Activated CD4-positive, alpha-beta T cell treated with anti-CD3 and anti-CD28 coated beads, Interleukin-2, amount 10 ng/mL, durations not matched to agents 24 days and 14 days (primary cell): ENCODE data around the gene MRPS27. TPM values are rescaled to one million over a fixed set of nuclear protein-coding genes. Genes with fewer than 3 reads are reported as not detected.

Experiments used
- DNase-seq: peaks from one replicate; pipeline ENCODE4 v3.0.0; 2022
- H3K27ac Mint-ChIP-seq: one replicate; pipeline ENCODE4 v1.8.0; 2022; ENCODE audit warnings: mild to moderate bottlenecking, mixed read lengths
- H3K27me3 Mint-ChIP-seq: one replicate; pipeline ENCODE4 v1.8.0; 2022; ENCODE audit warnings: mixed read lengths
- H3K36me3 Mint-ChIP-seq: one replicate; pipeline ENCODE4 v1.8.0; 2022; ENCODE audit warnings: low read depth, mild to moderate bottlenecking, mixed read lengths
- H3K4me1 Mint-ChIP-seq: one replicate; pipeline ENCODE4 v1.8.0; 2021; ENCODE audit warnings: mixed read lengths
- H3K4me3 Mint-ChIP-seq: one replicate; pipeline ENCODE4 v1.8.0; 2022; ENCODE audit warnings: mild to moderate bottlenecking, moderate library complexity, mixed read lengths
- H3K9me3 Mint-ChIP-seq: one replicate; pipeline ENCODE4 v1.8.0; 2021; ENCODE audit warnings: mixed read lengths
- intact Hi-C: fragments of 100-400 bp; cut with micrococcal nuclease; formaldehyde crosslinking; loops from one replicate; pipeline ENCODE4 v1.15.1; 2023
- total RNA-seq: library from RNA; stranded (reverse); gene quantifications from 2 replicates; pipeline ENCODE4 v1.2.3, GENCODE V29; 2022

The MRPS27 gene
- total RNA-seq = 96.5 and 98.7 TPM in 2 replicates

DNA sequence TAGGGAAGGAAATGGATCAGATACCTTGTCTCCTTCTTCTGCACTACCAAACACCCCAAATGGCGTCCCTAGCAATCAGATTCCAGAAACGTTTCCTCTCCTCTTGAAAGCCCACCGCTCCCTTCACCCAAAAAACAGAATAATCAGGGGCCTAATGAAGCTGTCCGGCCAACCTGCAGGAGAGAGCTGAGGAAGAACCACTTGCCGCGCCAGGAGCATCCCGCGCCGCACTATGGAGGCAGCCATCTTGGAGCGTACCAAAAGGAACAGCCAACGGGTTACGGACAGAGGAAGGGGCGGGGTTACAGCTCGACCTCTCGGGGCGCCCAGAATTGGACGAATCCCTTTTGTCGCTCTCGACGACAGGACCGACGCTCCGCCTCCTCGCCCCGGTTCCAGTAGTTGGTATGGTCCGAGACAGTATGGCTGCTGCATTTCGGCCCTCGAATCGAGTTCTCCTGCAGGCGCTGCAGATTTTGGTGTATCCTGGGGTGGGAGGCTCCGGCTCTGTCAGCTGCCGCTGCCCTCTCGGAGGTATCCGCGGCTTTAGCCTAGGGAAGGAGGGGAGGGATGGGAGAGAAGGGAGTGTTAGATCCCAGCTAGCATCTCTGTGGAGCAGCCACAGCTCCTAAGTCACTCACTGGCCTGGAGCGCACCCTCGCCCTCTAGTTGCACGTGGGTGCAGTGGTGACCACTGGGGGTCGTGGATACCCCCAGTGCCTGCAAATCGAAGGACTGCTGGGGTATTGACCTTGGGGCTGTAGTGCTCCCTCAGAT, at the start of gene MRPS27, which contains the start of gene PTCD2:
Gene MRPS27 (minus strand): TSS at position 265 of the 777 bp plus-strand sequence. CDS start 19 bp downstream, at position 246.
Gene PTCD2 (plus strand): TSS at position 398 of the 777 bp plus-strand sequence. CDS start 10 bp downstream, at position 408.
- peaks cover 37% of the 10 kb centered on the region for H3K36me3 Mint-ChIP-seq
- no peaks in the 10 kb centered on the region for H3K9me3 Mint-ChIP-seq

DNA sequence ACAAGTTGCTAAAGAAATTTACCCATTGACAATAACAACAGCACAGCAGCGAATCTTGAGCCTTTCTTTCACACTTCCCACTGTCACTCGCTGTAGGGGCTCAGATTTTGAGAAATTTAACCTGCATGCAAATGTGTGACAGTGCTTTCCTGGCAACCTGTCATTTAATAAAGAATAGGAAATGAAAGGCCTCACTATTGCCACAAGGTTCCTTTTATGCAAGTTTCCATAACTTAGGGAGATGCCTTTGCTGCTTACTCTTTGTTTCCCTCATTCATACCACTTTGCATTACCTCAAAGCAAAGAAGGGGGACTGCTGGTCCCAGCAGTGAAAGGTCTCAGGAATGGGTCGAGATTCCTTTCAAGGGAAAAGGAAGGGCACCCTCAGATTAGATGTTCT, 49.7 kb upstream of the MRPS27 start:
- no peak for DNase-seq
- H3K4me3 Mint-ChIP-seq = no peak overlapping the region
- H3K9me3 Mint-ChIP-seq = no peaks in the 10 kb centered on the region
- intact Hi-C loops = no loop called here
- H3K36me3 Mint-ChIP-seq = no peaks in the 10 kb centered on the region
- no peaks in the 10 kb centered on the region for H3K27me3 Mint-ChIP-seq
- H3K27ac Mint-ChIP-seq = no peak overlapping the region
- peaks cover 3% of the 10 kb centered on the region for H3K4me1 Mint-ChIP-seq

More for the DNA sequence above, at the start of gene MRPS27, which contains the start of gene PTCD2:
- peak; percentile 98 for DNase-seq
- peak within 1 kb of the TSS; percentile 96 for H3K27ac Mint-ChIP-seq
- no peaks in the 10 kb centered on the region for H3K27me3 Mint-ChIP-seq
- H3K4me1 Mint-ChIP-seq = peaks cover 32% of the 10 kb centered on the region
- intact Hi-C loops = loop anchor here (1.0 kb wide), 1 partner anchor 12 kb away; no protein-coding TSS in a partner anchor
- peak within 1 kb of the TSS; percentile 100 for H3K4me3 Mint-ChIP-seq

- Mint-ChIP-seq H3K36me3 (no peaks in the 10 kb centered on the region), H3K4me3 (no peak overlapping the region), H3K27me3 (no peaks in the 10 kb centered on the region), H3K4me1 (peaks cover 3% of the 10 kb centered on the region), H3K9me3 (no peaks in the 10 kb centered on the region), H3K27ac (no peak overlapping the region)
- intact Hi-C loops = no loop called here
- DNase-seq = no peak
Measured at GRCh38 chr5:72369301-72369700, 49.3 kb upstream of the MRPS27 start.

DNA sequence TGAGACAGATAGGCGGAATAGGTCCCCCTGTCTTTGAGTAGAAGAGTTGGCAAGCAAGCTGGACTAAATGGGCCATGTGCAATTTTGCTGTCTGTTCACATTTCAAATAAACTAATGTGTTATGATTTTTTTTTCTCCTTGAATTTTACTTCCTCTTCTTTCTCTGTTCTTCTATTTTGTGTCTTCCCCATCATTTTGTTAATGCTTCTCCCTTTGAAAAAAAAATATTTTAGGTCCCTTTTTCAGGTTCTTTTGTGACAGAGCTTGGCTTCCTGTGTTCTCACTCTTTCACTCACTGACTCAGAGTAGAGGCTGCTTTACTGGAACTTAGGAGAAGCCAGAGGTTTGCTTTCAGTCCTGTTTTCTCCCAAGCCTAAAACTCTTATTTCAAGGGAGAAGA, 48.2 kb upstream of the MRPS27 start:
- no peak for DNase-seq
- peaks cover 3% of the 10 kb centered on the region for H3K4me1 Mint-ChIP-seq
- intact Hi-C loops = no loop called here
- no peak overlapping the region for H3K27ac Mint-ChIP-seq
- H3K36me3 Mint-ChIP-seq = peaks cover 2% of the 10 kb centered on the region
- no peaks in the 10 kb centered on the region for H3K27me3 Mint-ChIP-seq
- no peak overlapping the region for H3K4me3 Mint-ChIP-seq
- no peaks in the 10 kb centered on the region for H3K9me3 Mint-ChIP-seq

DNA sequence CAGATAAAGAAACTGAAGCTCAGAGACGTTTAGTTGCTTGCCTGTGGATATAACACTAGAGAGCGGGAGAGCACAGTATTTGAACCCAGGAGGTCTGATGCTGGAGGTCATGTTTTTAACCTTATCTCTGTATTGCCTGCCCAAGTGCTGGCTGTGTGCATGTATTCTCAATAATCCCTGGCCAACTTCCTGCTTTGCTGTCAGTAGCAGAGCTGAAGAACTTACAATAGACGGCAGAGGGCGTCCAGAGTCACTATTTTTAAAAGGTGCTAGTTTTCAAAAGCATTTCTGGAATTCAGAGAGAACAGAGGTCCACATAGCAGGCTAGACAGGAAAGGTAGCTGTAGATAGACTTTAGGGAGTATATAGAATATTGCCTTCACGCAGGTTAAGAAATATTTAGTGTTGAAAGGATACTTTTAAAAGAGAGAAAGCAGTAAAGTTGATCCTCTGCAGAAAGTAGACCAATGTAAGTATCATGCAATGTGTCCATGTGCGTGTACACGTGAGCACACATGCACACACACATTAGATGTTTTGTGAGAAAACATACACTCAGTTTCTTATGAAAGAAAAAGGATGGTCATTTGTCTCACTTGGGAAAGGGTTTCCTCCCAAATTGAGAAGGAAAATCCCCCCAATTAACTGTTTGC, 46.4 kb upstream of the MRPS27 start:
- Mint-ChIP-seq H3K4me1 (peaks cover 3% of the 10 kb centered on the region), H3K27ac (no peak overlapping the region), H3K36me3 (peaks cover 17% of the 10 kb centered on the region), H3K4me3 (no peak overlapping the region), H3K9me3 (no peaks in the 10 kb centered on the region), H3K27me3 (no peaks in the 10 kb centered on the region)
- DNase-seq = peak; percentile 79
- intact Hi-C loops = loop anchor here (1.0 kb wide), 2 partner anchors 158 to 453 kb away; no protein-coding TSS in a partner anchor

GRCh38 chr5:72364951-72365350, 44.9 kb upstream of the MRPS27 start:
- intact Hi-C loops = no loop called here
- no peak overlapping the region for H3K4me3 Mint-ChIP-seq
- H3K27ac Mint-ChIP-seq = no peak overlapping the region
- no peak for DNase-seq
- H3K4me1 Mint-ChIP-seq = peaks cover 3% of the 10 kb centered on the region
- H3K27me3 Mint-ChIP-seq = no peaks in the 10 kb centered on the region
- H3K9me3 Mint-ChIP-seq = no peaks in the 10 kb centered on the region
- H3K36me3 Mint-ChIP-seq = peaks cover 26% of the 10 kb centered on the region

DNA sequence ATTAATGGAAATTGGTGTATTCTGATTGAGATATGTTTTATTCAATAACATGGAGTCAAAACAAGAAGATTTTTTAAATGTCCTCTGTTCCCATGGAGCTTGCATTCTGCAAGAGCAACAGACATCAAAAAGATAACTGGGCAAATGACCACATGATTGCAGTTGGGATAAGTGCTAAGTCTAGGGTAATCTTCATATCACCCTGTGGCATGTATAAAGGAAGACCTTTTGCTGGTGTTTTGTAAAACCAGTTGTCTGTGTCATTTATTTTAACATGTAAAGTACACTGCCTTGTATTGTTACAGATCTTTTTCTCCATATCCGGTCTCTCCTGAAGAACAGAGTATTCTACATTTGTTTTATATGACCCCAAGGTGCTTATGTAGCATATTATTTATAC, 44.1 kb upstream of the MRPS27 start:
- no peak overlapping the region for H3K27ac Mint-ChIP-seq
- H3K4me3 Mint-ChIP-seq = no peak overlapping the region
- peaks cover 3% of the 10 kb centered on the region for H3K4me1 Mint-ChIP-seq
- no peak for DNase-seq
- H3K27me3 Mint-ChIP-seq = no peaks in the 10 kb centered on the region
- intact Hi-C loops = no loop called here
- H3K9me3 Mint-ChIP-seq = no peaks in the 10 kb centered on the region
- H3K36me3 Mint-ChIP-seq = peaks cover 32% of the 10 kb centered on the region

DNA sequence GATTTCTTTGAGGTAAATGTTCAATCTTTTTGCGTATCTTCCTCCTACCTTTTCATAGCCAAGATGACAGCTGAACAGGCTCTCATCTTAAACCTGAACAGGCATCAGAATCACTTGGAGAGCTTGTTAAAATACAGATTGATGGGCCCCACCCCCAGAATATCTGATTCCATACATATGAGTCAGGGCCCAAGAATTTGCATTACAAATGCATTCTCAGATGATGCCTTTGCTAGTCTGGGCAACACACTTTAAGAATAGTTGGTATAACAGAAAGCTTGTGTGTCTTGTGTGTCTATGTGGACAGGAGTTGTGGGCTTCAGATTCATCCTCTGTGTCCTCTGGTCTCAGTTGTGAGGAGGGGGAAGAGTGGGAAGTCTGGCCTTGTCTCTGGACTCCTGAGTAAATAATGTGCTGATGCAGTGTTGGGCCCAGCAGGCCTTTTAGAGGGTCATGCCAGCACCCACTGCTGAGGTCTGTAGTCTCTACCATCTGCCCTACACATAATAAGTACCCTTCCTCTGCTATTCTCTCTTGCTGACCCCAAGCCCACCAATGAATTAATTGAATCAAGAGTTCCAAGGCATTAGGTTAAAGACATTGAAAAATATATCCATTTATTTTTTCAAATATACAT, 43.2 kb upstream of the MRPS27 start:
- Mint-ChIP-seq H3K27ac (no peak overlapping the region), H3K36me3 (peaks cover 36% of the 10 kb centered on the region), H3K27me3 (no peaks in the 10 kb centered on the region), H3K4me1 (peaks cover 3% of the 10 kb centered on the region), H3K9me3 (no peaks in the 10 kb centered on the region), H3K4me3 (no peak overlapping the region)
- intact Hi-C loops = no loop called here
- DNase-seq = no peak

GRCh38 chr5:72359886-72360285, 39.8 kb upstream of the MRPS27 start:
- intact Hi-C loops = no loop called here
- Mint-ChIP-seq H3K4me1 (no peaks in the 10 kb centered on the region), H3K27ac (no peak overlapping the region), H3K27me3 (no peaks in the 10 kb centered on the region), H3K4me3 (no peak overlapping the region), H3K9me3 (no peaks in the 10 kb centered on the region), H3K36me3 (peaks cover 39% of the 10 kb centered on the region)
- no peak for DNase-seq

GRCh38 chr5:72358925-72359324, 38.9 kb upstream of the MRPS27 start:
- Mint-ChIP-seq H3K27ac (no peak overlapping the region), H3K9me3 (no peaks in the 10 kb centered on the region), H3K4me3 (no peak overlapping the region), H3K4me1 (no peaks in the 10 kb centered on the region), H3K36me3 (peaks cover 39% of the 10 kb centered on the region), H3K27me3 (no peaks in the 10 kb centered on the region)
- intact Hi-C loops = no loop called here
- no peak for DNase-seq

DNA sequence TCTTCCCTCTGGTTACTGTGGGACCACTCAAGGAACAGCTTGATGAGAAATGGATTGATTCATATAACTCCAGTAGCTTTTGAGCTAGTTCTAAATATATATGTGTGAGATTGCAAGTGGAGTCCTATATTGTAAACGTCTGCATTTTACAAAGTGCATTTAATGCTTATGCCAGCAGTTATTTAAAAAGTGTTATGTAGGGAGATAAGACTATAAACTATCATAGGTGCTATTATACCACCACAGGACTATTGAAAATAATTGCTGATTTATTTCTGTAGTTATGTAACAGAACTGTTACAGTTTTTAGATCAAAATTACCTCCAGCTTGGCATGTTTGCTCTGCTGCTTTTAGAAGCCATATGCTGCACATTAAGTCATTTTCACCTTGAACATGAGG, 36.3 kb upstream of the MRPS27 start:
- Mint-ChIP-seq H3K27ac (no peak overlapping the region), H3K4me3 (no peak overlapping the region), H3K27me3 (no peaks in the 10 kb centered on the region), H3K9me3 (no peaks in the 10 kb centered on the region), H3K4me1 (no peaks in the 10 kb centered on the region), H3K36me3 (peaks cover 30% of the 10 kb centered on the region)
- intact Hi-C loops = no loop called here
- no peak for DNase-seq

DNA sequence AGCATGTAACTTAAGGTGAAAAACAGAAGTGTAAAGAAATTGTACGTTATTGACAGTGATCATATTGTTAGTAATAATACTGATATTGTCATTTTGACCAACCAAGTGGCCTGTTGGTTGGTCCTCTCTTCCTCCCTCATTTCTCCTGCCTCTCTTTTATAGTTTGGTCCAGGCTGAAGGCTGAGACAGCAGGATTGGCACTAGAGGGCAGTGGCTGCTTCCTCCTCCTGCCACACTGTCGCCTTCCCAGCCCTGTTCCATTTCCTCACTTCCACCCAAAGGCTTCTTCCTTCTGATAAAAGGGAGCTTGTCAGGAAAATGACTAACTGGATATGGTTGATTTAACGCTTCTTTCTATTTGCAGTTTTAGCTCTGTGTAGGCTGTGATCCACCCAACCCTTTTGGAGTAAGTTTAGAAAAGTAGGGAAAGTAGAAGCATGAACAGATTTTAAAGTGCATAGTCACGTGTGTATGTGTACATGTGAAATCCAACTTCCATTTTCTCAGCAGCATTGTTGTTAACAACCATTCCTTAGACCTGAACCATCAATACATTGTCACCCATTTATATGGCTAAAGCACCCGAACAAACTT, 35.8 kb upstream of the MRPS27 start:
- peaks cover 27% of the 10 kb centered on the region for H3K36me3 Mint-ChIP-seq
- intact Hi-C loops = no loop called here
- H3K4me3 Mint-ChIP-seq = no peak overlapping the region
- DNase-seq = no peak
- H3K27ac Mint-ChIP-seq = no peak overlapping the region
- H3K9me3 Mint-ChIP-seq = no peaks in the 10 kb centered on the region
- no peaks in the 10 kb centered on the region for H3K27me3 Mint-ChIP-seq
- no peaks in the 10 kb centered on the region for H3K4me1 Mint-ChIP-seq

GRCh38 chr5:72353046-72353445, 33.0 kb upstream of the MRPS27 start:
- DNase-seq = no peak
- Mint-ChIP-seq H3K27me3 (no peaks in the 10 kb centered on the region), H3K36me3 (peaks cover 14% of the 10 kb centered on the region), H3K9me3 (no peaks in the 10 kb centered on the region), H3K4me1 (peaks cover 12% of the 10 kb centered on the region), H3K27ac (no peak overlapping the region), H3K4me3 (no peak overlapping the region)
- intact Hi-C loops = no loop called here

- no peaks in the 10 kb centered on the region for H3K27me3 Mint-ChIP-seq
- peaks cover 15% of the 10 kb centered on the region for H3K4me1 Mint-ChIP-seq
- H3K36me3 Mint-ChIP-seq = peaks cover 13% of the 10 kb centered on the region
- intact Hi-C loops = no loop called here
- no peak overlapping the region for H3K27ac Mint-ChIP-seq
- no peaks in the 10 kb centered on the region for H3K9me3 Mint-ChIP-seq
- H3K4me3 Mint-ChIP-seq = no peak overlapping the region
- no peak for DNase-seq
Measured at GRCh38 chr5:72352616-72353015, 32.6 kb upstream of the MRPS27 start.
